SK-N-SH (cell line): ENCODE data around the gene NKX3-2. TPM values are rescaled to one million over a fixed set of nuclear protein-coding genes. Genes with fewer than 3 reads are reported as not detected.

Source experiments
- CTCF ChIA-PET: fragments of 300-600, 350-600 bp; formaldehyde crosslinking; extraction: SDS; loops from one replicate; lab custom pipeline; 2021; lab: Yijun Ruan, JAX
- POLR2A ChIA-PET: fragments of 350-600 bp; sonication (Branson Sonifier 250); formaldehyde crosslinking; extraction: SDS; loops from one replicate; lab custom pipeline; 2020; ENCODE audit warnings: antibody characterized with exemption, inconsistent platforms; lab: Yijun Ruan, JAX
- DNase-seq: peaks from one replicate; pipeline ENCODE4 v3.0.0; 2012
- H2AFZ ChIP-seq: fragments of 200-600 bp; sonication (generic); 2 replicates; pipeline ENCODE4 v1.8.1; 2016; ENCODE audit warnings: antibody characterized with exemption, mild to moderate bottlenecking, low read depth
- H3F3A ChIP-seq: fragments of 200-600 bp; sonication (generic); replicated peaks from 2 replicates; pipeline ENCODE3; 2016; ENCODE audit warnings: antibody characterized with exemption, mild to moderate bottlenecking; ENCODE audit not compliant: insufficient read depth
- H3K27ac ChIP-seq, 2 experiments: fragments of 200-500 bp in 1 of 2; fragments of 200-600 bp in 1 of 2; sonication (Bioruptor generic) in 1 of 2; sonication (generic), shearing (Covaris generic) in 1 of 2; 2 replicates each; pipeline versions ENCODE4 v1.5.1 to v1.6.1; 2014 to 2016; ENCODE audit warnings: low read depth in 2 of 2, inconsistent platforms in 1 of 2, low read length in 1 of 2, mild to moderate bottlenecking in 1 of 2, mixed read lengths in 1 of 2
- H3K27me3 ChIP-seq: fragments of 200-600 bp; sonication (generic), shearing (Covaris generic); 2 replicates; pipeline ENCODE4 v1.6.1; 2016; ENCODE audit warnings: mixed run types; ENCODE audit not compliant: insufficient read depth
- H3K36me3 ChIP-seq, 2 experiments: fragments of 200-500 bp in 1 of 2; fragments of 200-600 bp in 1 of 2; sonication (Bioruptor generic) in 1 of 2; sonication (generic) in 1 of 2; replicated peaks in 1 of 2; 2 replicates each; pipeline versions ENCODE3 to v1.5.1; 2014 to 2016; ENCODE audit warnings: low read length in 1 of 2, mild to moderate bottlenecking in 1 of 2; ENCODE audit not compliant: insufficient read depth in 2 of 2, control insufficient read depth in 1 of 2
- H3K4me1 ChIP-seq, 2 experiments: fragments of 200-500 bp in 1 of 2; fragments of 200-600 bp in 1 of 2; sonication (Bioruptor generic) in 1 of 2; sonication (generic), shearing (Covaris generic) in 1 of 2; 2 replicates each; pipeline versions ENCODE4 v1.5.1 to v1.6.1; 2014 to 2016; ENCODE audit warnings: low read depth in 1 of 2, low read length in 1 of 2, mixed run types in 1 of 2; ENCODE audit not compliant: insufficient read depth in 2 of 2, control insufficient read depth in 1 of 2
- H3K4me2 ChIP-seq: fragments of 200-600 bp; sonication (generic), shearing (Covaris generic); 2 replicates; pipeline ENCODE4 v1.6.1; 2017; ENCODE audit warnings: mixed run types
- H3K4me3 ChIP-seq, 2 experiments: fragments of 200-500 bp in 1 of 2; fragments of 200-600 bp in 1 of 2; sonication (Bioruptor generic) in 1 of 2; sonication (generic), shearing (Covaris generic) in 1 of 2; 2 replicates each; pipeline versions ENCODE4 v1.5.1 to v1.8.1; 2014 to 2016; ENCODE audit warnings: low read depth in 2 of 2, inconsistent platforms in 1 of 2, low read length in 1 of 2, mild to moderate bottlenecking in 1 of 2, mixed read lengths in 1 of 2, moderate library complexity in 1 of 2
- H3K79me2 ChIP-seq: fragments of 200-600 bp; sonication (generic); 2 replicates; pipeline ENCODE4 v1.8.1; 2017; ENCODE audit warnings: mild to moderate bottlenecking; ENCODE audit not compliant: insufficient read depth
- H3K9ac ChIP-seq: fragments of 200-600 bp; sonication (generic); 2 replicates; pipeline ENCODE4 v1.6.1; 2017; ENCODE audit warnings: mixed run types
- H3K9me2 ChIP-seq: fragments of 200-600 bp; sonication (generic); 2 replicates; pipeline ENCODE4 v1.6.1; 2017; ENCODE audit warnings: mixed run types
- H3K9me3 ChIP-seq: fragments of 200-600 bp; sonication (generic); 2 replicates; pipeline ENCODE4 v1.6.1; 2017; ENCODE audit warnings: mixed run types, mild to moderate bottlenecking, moderate library complexity
- H4K20me1 ChIP-seq: fragments of 200-600 bp; sonication (generic); 2 replicates; pipeline ENCODE4 v1.6.1; 2017; ENCODE audit warnings: mild to moderate bottlenecking, mixed run types; ENCODE audit not compliant: insufficient read depth
- EZH2phosphoT487 ChIP-seq: fragments of 200-600 bp; sonication (generic); IDR thresholded peaks from 2 replicates; pipeline ENCODE4 v1.6.1; 2017; ENCODE audit warnings: low read depth, mixed run types, mild to moderate bottlenecking, antibody characterized with exemption, moderate library complexity, borderline replicate concordance
- FOXM1 ChIP-seq: IDR thresholded peaks from 2 replicates; pipeline ENCODE4 v1.4.0; 2012; ENCODE audit warnings: low read depth, mild to moderate bottlenecking
- JUND ChIP-seq: IDR thresholded peaks from 2 replicates; pipeline ENCODE4 v1.4.0; 2012
- NRF1 ChIP-seq: IDR thresholded peaks from 2 replicates; pipeline ENCODE4 v1.6.1; 2012; ENCODE audit warnings: low read depth, mild to moderate bottlenecking, low read length
- REST ChIP-seq: IDR thresholded peaks from 2 replicates; pipeline ENCODE4 v1.6.1; 2012; ENCODE audit warnings: mild to moderate bottlenecking, low read depth, low read length, moderate library complexity
- RXRA ChIP-seq: IDR thresholded peaks from 2 replicates; pipeline ENCODE4 v1.4.0; 2012; ENCODE audit warnings: low read depth, mild to moderate bottlenecking, borderline replicate concordance
- USF1 ChIP-seq: IDR thresholded peaks from 2 replicates; pipeline ENCODE4 v1.4.0; 2012; ENCODE audit warnings: low read depth, borderline replicate concordance
- YY1 ChIP-seq: IDR thresholded peaks from 2 replicates; pipeline ENCODE4 v1.4.0; 2012; ENCODE audit warnings: low read depth, mild to moderate bottlenecking
- WGBS: methylation state at CpG from one replicate; pipeline ENCODE4 v1.1.6; 2017; ENCODE audit warnings: low lambda C conversion rate; 5-methylcytosine and 5-hydroxymethylcytosine counted together
- polyA plus RNA-seq, 3 experiments: library from polyadenylated mRNA; depleted of rRNA; stranded (reverse); fragments of >200 nt; gene quantifications; 2 replicates each; pipeline ENCODE4 v1.2.3, GENCODE V29; 2012
- TF ChIP-seq, protein P1 (sequence below): fragments of 150-350 bp; IDR thresholded peaks from 2 replicates; pipeline ENCODE4 v1.6.1; 2017; ENCODE audit warnings: antibody characterized with exemption, low read length, low read depth, borderline replicate concordance

The NKX3-2 gene
- polyA plus RNA-seq, 1 of the 3 experiments (the other 2 are of a cell fraction): 0.15 TPM

DNA sequence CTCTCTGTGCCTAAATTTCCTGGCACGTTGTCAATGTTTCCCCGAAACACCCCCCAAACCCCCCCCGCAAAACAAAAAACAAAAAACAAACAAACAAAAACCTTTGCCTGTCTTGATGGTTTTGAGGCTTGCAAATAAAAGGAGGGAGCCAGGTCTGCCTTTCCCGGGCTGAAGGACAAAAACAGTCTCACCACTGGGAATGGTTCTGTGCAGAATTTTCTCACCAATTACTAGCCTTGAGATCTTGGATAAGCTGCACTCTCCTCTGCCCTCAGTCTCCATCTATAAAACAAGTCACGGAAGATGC is 15.5 kb downstream of the NKX3-2 start (continued):
- TF ChIP-seq NRF1: no peak

GRCh38 chr4:13527981-13528820 is 16.1 kb downstream of the NKX3-2 start:
- peaks cover 92% of the 10 kb centered on the region for H3K27me3 ChIP-seq
- H3K4me1 ChIP-seq: no peaks in the 10 kb centered on the region; a peak in 1 of 4 replicates
- no peaks in the 10 kb centered on the region for H3K36me3 ChIP-seq
- CTCF ChIA-PET: no interaction called here
- no peak overlapping the region for H3K9ac ChIP-seq
- H3K4me2 ChIP-seq: no peak overlapping the region; the same call in 1 of the 2 replicates
- H3F3A ChIP-seq: peaks cover 3% of the 10 kb centered on the region
- no peaks in the 10 kb centered on the region; the same call in 1 of the 2 replicates for H3K9me3 ChIP-seq
- no peak overlapping the region for H2AFZ ChIP-seq
- H3K27ac ChIP-seq: no peak overlapping the region
- POLR2A ChIA-PET: no interaction called here
- H3K9me2 ChIP-seq: no peaks in the 10 kb centered on the region
- no peak overlapping the region for H3K4me3 ChIP-seq
- H4K20me1 ChIP-seq: no peaks in the 10 kb centered on the region
- DNase-seq: peak; percentile 42
- TF ChIP-seq FOXM1: no peak
- no peak for TF ChIP-seq JUND
- no peak for TF ChIP-seq YY1
- no peak for TF ChIP-seq REST
- WGBS: 26% methylated on average over 21 of the region's 35 CpGs
- H3K79me2 ChIP-seq: no peaks in the 10 kb centered on the region

- peaks cover 3% of the 10 kb centered on the region for H3F3A ChIP-seq
- H3K27ac ChIP-seq: no peak overlapping the region
- H3K79me2 ChIP-seq: no peaks in the 10 kb centered on the region
- WGBS: 6% methylated on average over 17 of the region's 46 CpGs
- no peak overlapping the region for H3K9ac ChIP-seq
- no peak overlapping the region for H2AFZ ChIP-seq
- no peaks in the 10 kb centered on the region for H3K9me2 ChIP-seq
- no peaks in the 10 kb centered on the region for H4K20me1 ChIP-seq
- no peaks in the 10 kb centered on the region; a peak in 1 of 4 replicates for H3K4me1 ChIP-seq
- no peaks in the 10 kb centered on the region for H3K36me3 ChIP-seq
- H3K4me2 ChIP-seq: no peak overlapping the region
- no peak overlapping the region for H3K4me3 ChIP-seq
- peak; percentile 32 for DNase-seq
- POLR2A ChIA-PET: no interaction called here
- TF ChIP-seq, protein P1, sequence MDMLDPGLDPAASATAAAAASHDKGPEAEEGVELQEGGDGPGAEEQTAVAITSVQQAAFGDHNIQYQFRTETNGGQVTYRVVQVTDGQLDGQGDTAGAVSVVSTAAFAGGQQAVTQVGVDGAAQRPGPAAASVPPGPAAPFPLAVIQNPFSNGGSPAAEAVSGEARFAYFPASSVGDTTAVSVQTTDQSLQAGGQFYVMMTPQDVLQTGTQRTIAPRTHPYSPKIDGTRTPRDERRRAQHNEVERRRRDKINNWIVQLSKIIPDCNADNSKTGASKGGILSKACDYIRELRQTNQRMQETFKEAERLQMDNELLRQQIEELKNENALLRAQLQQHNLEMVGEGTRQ: no peak
- TF ChIP-seq EZH2phosphoT487 (no peak), RXRA (no peak), USF1 (no peak)
- peaks cover 93% of the 10 kb centered on the region for H3K27me3 ChIP-seq
- CTCF ChIA-PET: interaction anchor here (0.9 kb wide), 1 partner anchor 15 kb away, joined by 3 read pairs; no protein-coding TSS in a partner anchor
- no peaks in the 10 kb centered on the region; the same call in 1 of the 2 replicates for H3K9me3 ChIP-seq
These were observed 16.9 kb downstream of the NKX3-2 start for GRCh38 chr4:13527192-13527980.
